Measurements from ENCODE around the gene FAM9C.

DNA sequence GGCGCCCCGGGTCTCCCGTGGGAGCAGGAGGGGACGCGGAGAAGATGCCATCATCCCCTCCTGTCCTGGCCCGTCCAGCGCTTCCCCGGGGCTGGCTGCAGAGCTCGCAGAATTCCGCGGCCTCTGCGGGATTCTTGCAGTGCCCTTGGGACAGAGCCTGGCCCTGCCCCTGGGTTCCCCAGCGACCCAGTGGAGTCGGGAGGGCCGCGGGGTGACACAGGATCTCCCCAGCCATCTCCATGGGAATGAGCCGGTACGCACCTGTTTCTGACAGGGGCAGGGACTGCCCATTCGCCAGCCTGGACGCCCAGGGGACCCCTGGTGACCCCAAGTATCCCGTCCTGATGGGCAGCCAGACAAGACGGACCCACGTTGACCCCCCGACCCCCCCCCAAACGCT is 482 bp downstream of the FAM9C start:
- TF ChIP-seq TRIM28 (IDR thresholded peaks at IDR 0.05) = no peak
- no peak for TF ChIP-seq SMARCC2 (IDR thresholded peaks at IDR 0.05; ENCODE audit: low read depth)
- TF ChIP-seq, protein P1, sequence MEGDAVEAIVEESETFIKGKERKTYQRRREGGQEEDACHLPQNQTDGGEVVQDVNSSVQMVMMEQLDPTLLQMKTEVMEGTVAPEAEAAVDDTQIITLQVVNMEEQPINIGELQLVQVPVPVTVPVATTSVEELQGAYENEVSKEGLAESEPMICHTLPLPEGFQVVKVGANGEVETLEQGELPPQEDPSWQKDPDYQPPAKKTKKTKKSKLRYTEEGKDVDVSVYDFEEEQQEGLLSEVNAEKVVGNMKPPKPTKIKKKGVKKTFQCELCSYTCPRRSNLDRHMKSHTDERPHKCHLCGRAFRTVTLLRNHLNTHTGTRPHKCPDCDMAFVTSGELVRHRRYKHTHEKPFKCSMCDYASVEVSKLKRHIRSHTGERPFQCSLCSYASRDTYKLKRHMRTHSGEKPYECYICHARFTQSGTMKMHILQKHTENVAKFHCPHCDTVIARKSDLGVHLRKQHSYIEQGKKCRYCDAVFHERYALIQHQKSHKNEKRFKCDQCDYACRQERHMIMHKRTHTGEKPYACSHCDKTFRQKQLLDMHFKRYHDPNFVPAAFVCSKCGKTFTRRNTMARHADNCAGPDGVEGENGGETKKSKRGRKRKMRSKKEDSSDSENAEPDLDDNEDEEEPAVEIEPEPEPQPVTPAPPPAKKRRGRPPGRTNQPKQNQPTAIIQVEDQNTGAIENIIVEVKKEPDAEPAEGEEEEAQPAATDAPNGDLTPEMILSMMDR (IDR thresholded peaks at IDR 0.05 in 2 of 3, conservative IDR thresholded peaks at IDR 0.05 in 1 of 3; ENCODE audit: insufficient read depth in 2 of 3, low read depth in 1 of 3, low read length in 3 of 3) = no peak
- no peak for TF ChIP-seq FOXJ2 (tag; IDR thresholded peaks at IDR 0.05)
